NCI-H345 (cell line): ENCODE measurements around the gene CRLF1.
"Not testable (repeated sequence)": the region's sequence is repeated elsewhere in the genome, so short reads cannot be mapped to it uniquely, and the experiment has no call there.

Experiments
- DNase-seq: peaks from one replicate; lab custom pipeline; 2025; lab: John Stamatoyannopoulos, UW

The CRLF1 gene

GRCh38 chr19:18592732-18593131 lies 13.9 kb downstream of the CRLF1 start:
- DNase-seq, result not testable (repeated sequence)

DNA sequence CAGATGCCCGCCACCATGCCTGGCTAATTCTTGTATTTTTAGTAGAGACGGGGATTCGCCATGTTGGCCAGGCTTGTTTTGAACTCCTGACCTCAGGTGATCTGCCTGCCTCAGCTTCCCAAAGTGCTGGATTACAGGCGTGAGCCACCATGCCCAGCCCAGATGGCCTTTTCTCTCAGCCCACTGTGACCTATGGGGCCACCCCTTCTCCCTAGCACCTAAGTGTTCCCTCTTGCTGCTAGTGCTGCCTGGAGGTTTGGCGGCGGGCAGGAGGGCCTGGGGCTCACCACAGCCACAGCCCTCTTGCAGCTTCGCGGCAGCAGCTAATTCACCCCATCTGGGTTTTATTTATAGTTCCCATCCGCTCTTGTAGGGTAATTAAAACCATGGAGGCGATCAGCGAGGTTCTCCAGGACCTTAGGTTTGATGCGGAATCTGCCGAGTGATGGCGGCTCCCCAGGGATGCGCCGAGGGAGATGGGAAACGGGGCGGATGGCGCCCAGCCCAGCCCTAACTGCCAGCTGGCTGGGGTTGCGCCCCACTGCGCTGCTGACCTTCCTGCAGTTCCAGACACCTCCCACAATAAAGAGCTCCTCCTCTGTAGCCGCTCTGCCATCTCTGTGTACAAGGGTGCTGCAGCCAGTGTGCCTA lies 14.7 kb downstream of the CRLF1 start:
- no peak for DNase-seq

DNA sequence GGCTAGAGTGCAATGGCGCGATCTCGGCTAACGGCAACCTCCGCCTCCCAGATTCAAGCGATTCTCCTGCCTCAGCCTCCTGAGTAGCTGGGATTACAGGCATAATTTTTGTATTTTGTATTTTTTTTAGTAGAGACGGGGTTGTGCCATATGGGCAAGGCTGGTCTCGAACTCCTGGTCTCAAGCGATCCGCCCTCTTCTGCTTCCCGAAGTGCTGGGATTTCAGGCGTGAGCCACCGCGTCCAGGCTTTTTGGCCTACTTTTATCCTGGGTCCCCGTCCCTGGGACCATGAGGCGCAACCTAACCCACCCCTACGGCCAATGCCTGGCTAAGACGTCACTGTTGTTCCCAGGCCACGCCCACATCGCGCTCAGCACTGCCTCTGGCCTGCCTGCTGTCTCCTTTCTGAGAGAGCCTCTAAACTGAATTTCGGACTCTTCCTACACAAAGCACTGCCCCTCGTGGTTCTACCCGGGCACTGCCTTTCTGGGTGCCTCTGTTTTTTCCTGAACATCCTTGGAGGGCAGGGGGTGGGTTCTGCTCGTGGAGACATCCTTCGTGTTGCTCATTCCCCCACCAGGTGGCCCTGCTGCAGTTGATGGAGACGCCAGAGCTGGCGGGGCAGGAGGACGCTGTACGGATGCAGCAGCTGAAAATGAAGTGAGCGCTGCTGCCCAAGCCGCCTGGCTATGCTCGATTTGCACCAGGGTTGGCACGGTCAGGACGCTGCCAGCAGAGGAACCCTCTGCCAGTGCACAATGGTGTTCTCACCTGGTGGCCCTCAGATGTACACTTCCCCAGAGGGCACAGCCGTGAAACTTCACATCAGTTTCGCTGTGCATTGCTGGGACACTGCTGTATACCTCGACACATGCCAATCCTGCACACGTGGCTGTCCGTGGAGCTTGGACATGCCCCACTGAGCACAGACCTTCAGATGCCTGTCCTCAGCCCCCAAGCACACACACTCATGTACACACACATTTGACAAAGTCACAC lies 16.0 kb downstream of the CRLF1 start:
- peak; percentile 94 for DNase-seq

DNA sequence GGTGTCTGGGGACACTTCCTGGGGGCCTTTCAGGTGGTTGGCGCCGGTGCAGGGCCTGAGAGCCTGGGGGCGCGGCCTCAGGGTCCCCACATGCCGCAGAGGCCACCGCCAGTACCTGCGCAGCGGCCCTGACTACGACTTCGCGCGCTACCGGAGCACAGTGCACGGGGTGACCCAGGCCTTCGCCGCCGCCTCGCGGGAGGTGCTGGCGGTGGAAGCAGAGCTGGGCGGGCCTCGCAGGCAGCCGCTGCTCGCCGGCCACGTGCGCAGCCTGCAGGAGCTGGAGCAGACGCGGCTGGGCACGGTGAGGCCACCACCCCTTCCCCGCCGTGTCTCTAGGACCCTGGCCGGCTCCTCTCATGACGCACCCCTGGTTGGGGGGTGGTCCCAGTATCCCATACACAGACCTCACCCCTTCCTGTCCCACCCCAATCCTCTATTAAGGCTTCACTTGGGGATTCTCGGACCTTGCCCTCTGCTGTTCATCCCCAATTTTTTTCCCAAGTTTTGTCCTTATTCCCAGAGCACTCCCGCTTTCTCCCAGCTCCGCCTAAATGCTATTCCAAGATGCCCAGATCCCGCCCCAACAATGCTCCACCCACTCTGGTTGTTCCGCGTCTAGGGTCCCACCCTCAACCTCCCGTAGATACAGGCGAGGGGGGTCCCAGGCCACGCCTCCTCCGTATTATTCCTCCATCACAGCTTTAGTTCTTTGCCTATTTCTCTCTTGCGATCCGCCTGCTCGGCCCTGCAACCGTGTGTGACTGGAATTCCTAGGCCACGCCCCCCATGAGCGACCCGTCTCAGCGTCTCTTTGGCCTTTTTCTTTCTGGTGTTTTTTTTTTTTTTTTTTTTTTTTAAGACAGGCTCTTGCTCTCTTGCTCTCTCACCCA lies 17.0 kb downstream of the CRLF1 start:
- DNase-seq, result peak; percentile 87

DNA sequence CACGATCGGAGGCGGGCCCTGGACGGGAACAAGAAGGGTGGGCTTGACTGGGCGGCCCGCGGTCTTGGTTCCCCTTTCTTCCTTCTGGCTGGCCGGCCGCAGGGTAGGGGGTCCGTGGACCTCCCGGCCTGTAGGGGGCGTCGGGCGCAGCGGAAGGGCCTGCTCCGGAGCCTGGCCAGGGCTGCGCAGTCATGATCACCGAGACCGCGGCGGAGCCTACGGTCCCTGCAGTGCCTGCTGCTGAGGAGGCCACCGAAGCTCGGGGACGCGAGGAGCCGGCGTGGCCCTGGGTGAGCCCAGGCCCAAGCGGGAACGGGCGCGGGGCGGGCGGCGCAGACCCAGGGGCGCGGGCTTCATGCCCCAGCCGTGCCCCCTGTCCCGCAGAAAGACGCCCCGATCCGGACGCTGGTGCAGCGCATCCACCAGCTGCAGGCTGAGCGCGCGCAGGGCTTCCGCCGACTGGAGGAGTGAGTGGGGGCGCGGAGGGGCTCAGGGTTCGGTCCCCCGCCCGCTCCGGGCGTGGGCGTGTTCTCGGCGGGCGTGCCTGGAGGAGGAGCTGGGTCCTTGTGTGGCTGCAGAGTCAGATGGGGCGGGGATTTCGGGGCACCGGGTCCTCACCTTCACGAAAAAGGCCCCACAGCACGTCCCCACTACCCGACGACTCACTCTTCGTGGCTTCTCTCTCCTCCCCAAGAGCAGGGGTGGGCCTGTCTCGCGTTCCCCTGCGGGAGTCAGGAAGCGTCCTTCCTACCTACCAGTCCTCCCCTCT lies 17.8 kb downstream of the CRLF1 start, which contains the start of gene REX1BD:
TSS of gene REX1BD (plus strand) at position 188 of the 769 bp plus-strand sequence. CDS start at position 192, 4 bp downstream.
- peak; percentile 81 for DNase-seq

- no peak for DNase-seq
These were observed 18.5 kb downstream of the CRLF1 start for GRCh38 chr19:18587962-18588610.

- no peak for DNase-seq
These were observed 19.0 kb downstream of the CRLF1 start for GRCh38 chr19:18587561-18587960.

- DNase-seq, result no peak
These were observed 20.3 kb downstream of the CRLF1 start for GRCh38 chr19:18586306-18586705.

DNA sequence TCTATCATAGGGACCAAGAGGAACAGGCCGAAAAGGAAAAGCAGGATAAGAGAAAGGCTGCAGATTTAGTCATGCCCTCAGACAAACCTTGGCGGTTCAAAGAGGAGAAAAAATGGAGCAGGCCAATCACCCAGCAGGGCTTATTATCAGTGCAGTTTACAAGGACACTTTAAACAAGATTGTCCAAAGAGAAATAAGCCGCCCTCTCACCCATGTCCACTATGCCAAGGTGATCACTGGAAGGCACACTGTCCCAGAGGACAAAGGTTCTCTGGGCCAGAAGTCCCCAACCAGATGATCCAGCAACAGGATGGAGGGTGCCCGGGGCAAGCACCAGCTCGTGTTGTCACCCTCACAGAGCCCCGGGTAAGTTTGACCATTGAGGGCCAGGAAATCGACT lies 26.3 kb downstream of the CRLF1 start:
- no peak for DNase-seq

- no peak for DNase-seq
These were observed 29.2 kb downstream of the CRLF1 start for GRCh38 chr19:18577365-18577914.

DNA sequence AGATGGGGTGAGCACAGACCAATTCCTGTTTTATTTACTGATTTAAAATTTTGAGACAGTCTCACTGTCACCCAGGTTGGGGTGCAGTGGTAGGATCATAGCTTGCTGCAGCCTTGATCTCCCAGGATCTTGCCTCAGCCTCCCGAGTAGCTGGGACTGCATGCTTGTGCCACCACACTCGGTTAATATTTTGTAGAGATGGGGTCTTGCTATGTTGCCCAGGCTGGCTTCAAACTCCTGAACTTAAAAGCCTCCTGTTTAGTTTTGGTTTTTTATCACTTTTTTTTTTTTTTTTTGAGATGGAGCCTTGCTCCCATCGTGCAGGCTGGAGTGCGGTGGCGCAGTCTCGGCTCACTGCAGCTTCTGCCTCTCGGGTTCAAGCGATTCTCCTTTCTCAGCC lies 30.2 kb downstream of the CRLF1 start:
- DNase-seq, result no peak

- no peak for DNase-seq
These were observed 31.8 kb downstream of the CRLF1 start for GRCh38 chr19:18574691-18575291.

DNA sequence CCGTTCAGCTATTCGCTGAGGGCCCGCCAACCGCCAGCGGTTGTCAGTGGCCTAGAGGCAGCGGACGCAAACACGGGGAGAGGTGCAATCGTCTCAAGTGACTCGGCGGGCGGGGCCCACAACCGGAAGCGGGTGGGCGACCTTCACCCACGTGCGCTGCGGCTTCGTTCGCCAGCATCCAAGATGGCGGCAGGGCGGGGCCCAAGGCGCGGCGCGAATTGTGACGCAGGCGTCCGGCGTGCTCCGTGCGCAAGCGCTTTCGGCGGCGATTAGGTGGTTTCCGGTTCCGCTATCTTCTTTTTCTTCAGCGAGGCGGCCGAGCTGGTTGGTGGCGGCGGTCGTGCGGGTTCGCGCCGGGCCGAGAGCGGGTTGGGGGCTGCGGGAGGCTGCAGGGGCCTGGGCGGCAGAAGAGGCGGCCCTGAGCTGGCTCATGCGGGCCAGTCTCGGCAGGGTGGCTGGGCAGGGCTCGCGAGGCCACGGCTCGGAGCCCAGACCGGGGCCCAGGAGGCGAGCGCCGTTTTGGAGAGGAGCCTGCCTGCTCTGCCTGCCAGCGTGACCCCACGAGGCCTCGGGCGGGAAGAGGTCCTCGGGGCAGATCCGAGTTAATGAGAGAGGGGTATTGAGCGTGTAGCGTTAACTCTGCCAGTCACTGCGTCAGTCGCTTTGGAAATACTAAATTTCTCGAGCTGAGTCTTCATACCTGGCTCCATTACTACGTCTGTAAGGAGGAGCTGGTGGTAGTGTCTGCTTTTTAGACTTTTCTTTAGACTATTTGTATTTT lies 34.8 kb downstream of the CRLF1 start, which contains the start of gene UBA52:
TSS of gene UBA52 (plus strand) at position 294 of the 781 bp plus-strand sequence. CDS start 1,444 bp downstream, outside the sequence.
- peak; percentile 97 for DNase-seq

DNA sequence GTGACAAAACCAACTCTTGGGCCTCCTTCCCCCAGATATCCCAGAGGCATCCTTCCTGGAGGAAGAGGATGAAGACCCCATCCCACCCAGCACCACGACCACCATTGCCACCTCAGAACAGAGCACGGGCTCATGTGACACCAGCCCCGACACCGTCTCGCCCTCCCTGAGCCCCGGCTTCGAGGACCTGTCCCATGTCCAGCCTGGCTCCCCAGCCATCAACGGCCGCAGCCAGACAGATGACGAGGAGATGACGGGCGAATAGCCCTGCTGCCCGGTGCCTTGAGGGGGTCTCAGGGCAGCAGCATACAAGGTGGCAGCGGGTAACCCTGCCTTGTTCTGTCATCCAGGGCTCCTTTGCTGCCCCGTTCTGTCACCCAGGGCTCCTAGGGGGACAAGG lies 38.2 kb downstream of the CRLF1 start:
- no peak for DNase-seq

DNA sequence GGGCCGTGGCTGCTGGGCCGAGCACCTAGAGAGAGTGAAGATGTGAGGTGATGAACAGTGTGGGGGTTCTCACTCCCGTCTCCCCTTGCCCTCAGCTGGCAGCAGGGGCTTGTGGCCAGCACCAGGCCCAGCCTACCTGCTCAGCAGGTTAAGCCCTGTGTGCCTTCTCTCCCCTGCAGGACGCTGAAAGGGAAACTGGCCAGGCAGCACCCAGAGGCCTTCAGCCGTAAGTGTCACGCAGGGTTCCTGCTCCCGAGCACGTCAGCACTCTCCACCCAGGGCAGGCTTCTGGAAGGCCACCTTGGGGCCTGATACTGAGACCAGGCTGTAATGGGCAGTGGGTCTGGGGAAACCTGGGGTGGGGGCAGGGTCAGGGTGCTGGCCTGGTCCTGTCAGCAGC lies 39.6 kb downstream of the CRLF1 start:
- DNase-seq, result no peak

DNA sequence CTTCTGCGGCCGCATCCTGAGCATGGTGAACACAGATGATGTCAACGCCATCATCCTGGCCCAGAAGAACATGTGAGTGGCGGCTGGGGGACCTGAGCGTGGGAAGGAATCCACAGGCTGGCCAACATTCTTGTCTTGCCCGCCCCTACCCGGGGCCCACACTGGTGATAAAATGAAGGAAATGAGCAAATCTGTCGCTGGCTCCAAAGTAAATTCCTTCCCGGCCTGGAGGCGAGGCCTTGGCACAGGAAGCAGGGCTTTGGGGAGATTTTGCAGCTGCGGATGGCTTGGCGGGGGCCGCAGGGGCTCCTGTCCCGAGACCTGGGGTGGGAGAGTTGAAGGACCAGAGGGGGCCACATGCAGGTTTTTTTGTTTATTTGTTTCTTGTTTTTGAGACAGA lies 44.5 kb downstream of the CRLF1 start:
- DNase-seq, result no peak

DNA sequence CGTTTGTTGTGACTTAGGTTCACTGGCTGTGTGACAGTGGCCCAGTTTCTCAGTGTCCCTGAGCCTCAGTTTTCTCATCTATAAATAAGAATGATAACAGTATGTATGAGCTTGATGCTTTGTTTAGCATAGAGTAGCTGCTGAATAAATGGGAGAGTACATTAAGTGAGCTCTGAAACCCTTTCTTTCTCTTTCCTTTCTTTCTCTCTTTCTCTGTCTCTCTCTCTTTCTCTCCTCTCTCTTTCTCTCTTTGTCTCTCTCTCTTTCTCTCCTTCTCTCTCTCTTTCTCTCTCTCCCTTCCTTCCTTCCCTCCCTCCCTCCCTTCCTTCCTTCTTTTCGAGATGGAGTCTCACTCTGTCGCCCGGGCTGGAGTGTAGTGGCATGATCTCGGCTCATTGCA lies 46.9 kb downstream of the CRLF1 start:
- no peak for DNase-seq

DNA sequence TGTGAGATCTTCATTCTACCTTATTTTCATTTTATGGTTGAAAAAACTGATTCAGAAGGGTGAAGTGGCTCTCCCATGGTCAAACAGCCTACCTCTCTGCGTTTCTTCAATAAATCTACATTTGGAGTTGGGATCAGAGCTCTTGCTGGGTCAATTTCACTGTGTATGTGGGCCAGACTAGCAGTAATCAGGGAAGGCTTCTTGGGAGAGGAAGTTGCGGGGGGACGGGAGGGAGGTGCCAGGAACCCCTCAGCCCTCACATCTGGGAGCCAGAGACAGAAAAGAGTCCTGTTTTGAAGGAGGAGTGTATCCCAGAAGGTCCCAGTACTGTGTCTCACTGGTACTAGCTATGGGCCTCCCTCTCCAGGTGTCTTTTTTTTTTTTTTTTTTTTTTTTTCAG lies 48.0 kb downstream of the CRLF1 start:
- no peak for DNase-seq

DNA sequence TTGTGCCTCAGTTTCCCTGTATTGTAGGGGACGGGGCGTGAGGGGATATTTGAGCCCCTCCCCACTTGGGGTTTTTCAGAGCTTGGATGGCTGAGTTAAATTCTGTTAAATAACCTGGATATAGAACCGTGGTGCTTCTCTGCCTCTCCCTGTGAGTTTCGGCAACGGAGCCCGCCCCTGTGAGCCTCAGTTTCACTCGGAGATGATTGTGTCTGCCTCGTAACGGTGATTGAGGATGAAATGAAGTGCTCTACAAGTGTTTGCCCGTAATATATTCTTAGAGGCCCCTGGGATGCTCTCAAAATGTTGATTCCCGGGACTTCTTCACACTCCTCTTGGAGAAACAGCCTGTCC lies 48.4 kb downstream of the CRLF1 start:
- DNase-seq, result no peak
